Loucy (cell line): ENCODE data around the gene TMEM217.

Source experiments
- H2AFZ ChIP-seq: fragments of 200-600 bp; sonication (generic); 2 replicates; pipeline ENCODE4 v1.6.0; 2016; ENCODE audit warnings: antibody characterized with exemption, mild to moderate bottlenecking, low read length, moderate library complexity
- H3F3A ChIP-seq: fragments of 200-600 bp; 2 replicates; pipeline ENCODE4 v1.6.0; 2016; ENCODE audit warnings: antibody characterized with exemption, low read depth, mild to moderate bottlenecking
- H3K27me3 ChIP-seq: fragments of 200-600 bp; sonication (generic); 2 replicates; pipeline ENCODE4 v1.6.1; 2014; ENCODE audit warnings: low read length, mild to moderate bottlenecking; ENCODE audit not compliant: insufficient read depth, poor library complexity, severe bottlenecking
- H3K36me3 ChIP-seq: fragments of 200-600 bp; sonication (generic); 2 replicates; pipeline ENCODE4 v1.6.1; 2016; ENCODE audit warnings: low read length; ENCODE audit not compliant: insufficient read depth
- H3K4me1 ChIP-seq: fragments of 200-600 bp; sonication (generic); 2 replicates; pipeline ENCODE4 v1.5.1; 2014; ENCODE audit warnings: low read length, mild to moderate bottlenecking; ENCODE audit not compliant: insufficient read depth, poor library complexity, severe bottlenecking
- H3K4me2 ChIP-seq: fragments of 200-600 bp; sonication (generic); 2 replicates; pipeline ENCODE4 v1.6.0; 2014; ENCODE audit warnings: antibody characterized with exemption, low read length, low read depth, mild to moderate bottlenecking; ENCODE audit not compliant: poor library complexity, severe bottlenecking
- H3K4me3 ChIP-seq: fragments of 200-600 bp; sonication (generic); 2 replicates; pipeline ENCODE4 v1.5.1; 2014; ENCODE audit warnings: low read length, mild to moderate bottlenecking, mixed read lengths; ENCODE audit not compliant: poor library complexity, severe bottlenecking
- H3K79me2 ChIP-seq: fragments of 200-600 bp; sonication (generic); 2 replicates; pipeline ENCODE4 v1.6.1; 2014; ENCODE audit warnings: low read length; ENCODE audit not compliant: insufficient read depth
- H3K9ac ChIP-seq: fragments of 200-600 bp; sonication (generic); 2 replicates; pipeline ENCODE4 v1.6.0; 2014; ENCODE audit warnings: mild to moderate bottlenecking, low read depth, low read length, moderate library complexity; ENCODE audit not compliant: poor library complexity, severe bottlenecking
- H3K9me2 ChIP-seq: fragments of 200-600 bp; sonication (generic); replicated peaks from 2 replicates; pipeline ENCODE4 v1.6.1; 2016; ENCODE audit warnings: low read depth, low read length, mixed read lengths
- H3K9me3 ChIP-seq: fragments of 200-600 bp; sonication (generic); 2 replicates; pipeline ENCODE4 v1.6.1; 2014; ENCODE audit warnings: mild to moderate bottlenecking, antibody characterized with exemption, low read length, low read depth; ENCODE audit not compliant: insufficient read depth
- H4K20me1 ChIP-seq: fragments of 200-600 bp; sonication (generic); 2 replicates; pipeline ENCODE4 v1.6.0; 2014; ENCODE audit warnings: antibody characterized with exemption, low read length, mild to moderate bottlenecking; ENCODE audit not compliant: insufficient read depth, poor library complexity, severe bottlenecking
- EZH2phosphoT487 ChIP-seq: fragments of 200-600 bp; IDR thresholded peaks from 2 replicates; pipeline ENCODE4 v1.6.1; 2018; ENCODE audit warnings: antibody characterized with exemption, mild to moderate bottlenecking, moderate library complexity, borderline replicate concordance
- TF ChIP-seq, protein P1 (sequence below): fragments of 200-600 bp; sonication (generic); conservative IDR thresholded peaks from 2 replicates; pipeline ENCODE4 v1.5.1; 2014; ENCODE audit warnings: mild to moderate bottlenecking, antibody characterized with exemption, low read length

TMEM217 gene

GRCh38 chr6:37288247-37288646, 30.3 kb upstream of the TMEM217 start:
- Histone ChIP-seq H3K9ac (no peak overlapping the region), H3K9me3 (no peaks in the 10 kb centered on the region), H3K36me3 (peaks cover 57% of the 10 kb centered on the region; the same call in 1 of the 2 replicates), H3K4me2 (no peak overlapping the region), H3K4me3 (no peak overlapping the region), H3K27me3 (no peaks in the 10 kb centered on the region), H3K4me1 (peaks cover 36% of the 10 kb centered on the region), H2AFZ (no peak overlapping the region), H3F3A (peaks cover 3% of the 10 kb centered on the region; the same call in 1 of the 2 replicates), H4K20me1 (no peaks in the 10 kb centered on the region), H3K79me2 (no peaks in the 10 kb centered on the region), H3K9me2 (no peaks in the 10 kb centered on the region)
- no peak for TF ChIP-seq EZH2phosphoT487
- TF ChIP-seq, protein P1, sequence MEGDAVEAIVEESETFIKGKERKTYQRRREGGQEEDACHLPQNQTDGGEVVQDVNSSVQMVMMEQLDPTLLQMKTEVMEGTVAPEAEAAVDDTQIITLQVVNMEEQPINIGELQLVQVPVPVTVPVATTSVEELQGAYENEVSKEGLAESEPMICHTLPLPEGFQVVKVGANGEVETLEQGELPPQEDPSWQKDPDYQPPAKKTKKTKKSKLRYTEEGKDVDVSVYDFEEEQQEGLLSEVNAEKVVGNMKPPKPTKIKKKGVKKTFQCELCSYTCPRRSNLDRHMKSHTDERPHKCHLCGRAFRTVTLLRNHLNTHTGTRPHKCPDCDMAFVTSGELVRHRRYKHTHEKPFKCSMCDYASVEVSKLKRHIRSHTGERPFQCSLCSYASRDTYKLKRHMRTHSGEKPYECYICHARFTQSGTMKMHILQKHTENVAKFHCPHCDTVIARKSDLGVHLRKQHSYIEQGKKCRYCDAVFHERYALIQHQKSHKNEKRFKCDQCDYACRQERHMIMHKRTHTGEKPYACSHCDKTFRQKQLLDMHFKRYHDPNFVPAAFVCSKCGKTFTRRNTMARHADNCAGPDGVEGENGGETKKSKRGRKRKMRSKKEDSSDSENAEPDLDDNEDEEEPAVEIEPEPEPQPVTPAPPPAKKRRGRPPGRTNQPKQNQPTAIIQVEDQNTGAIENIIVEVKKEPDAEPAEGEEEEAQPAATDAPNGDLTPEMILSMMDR = no peak

DNA sequence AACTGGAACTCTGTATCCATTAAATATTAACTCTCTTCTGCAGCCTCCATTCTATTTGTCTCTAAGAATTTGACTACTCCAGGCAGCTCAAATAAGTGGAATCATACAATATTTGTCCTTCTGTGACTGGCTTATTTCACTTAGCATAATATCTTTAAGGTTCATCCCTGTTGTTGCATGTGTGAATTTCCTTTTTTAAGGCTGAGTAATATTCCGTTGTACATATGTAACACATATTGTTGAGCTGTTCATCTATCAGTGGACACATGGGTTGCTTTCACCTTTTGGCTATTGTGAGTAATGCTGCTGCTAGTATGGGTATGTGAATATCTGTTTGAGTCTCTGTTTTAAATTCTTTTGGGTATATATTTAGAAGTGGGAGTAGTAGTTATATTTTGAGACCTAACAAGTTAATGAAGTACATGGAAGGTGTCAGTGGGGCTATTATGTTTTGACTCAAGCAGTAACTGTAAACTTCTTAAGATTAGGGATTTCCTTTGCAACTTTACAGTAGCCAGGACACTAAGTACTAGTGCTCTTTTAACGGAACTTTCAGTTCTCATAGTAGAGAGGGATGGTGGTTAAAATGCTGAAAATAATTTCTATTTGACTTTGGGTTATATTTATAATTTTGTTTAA, 29.7 kb upstream of the TMEM217 start:
- Histone ChIP-seq H3K9me2 (no peaks in the 10 kb centered on the region), H2AFZ (no peak overlapping the region)
- TF ChIP-seq, protein P1 = no peak
- no peak for TF ChIP-seq EZH2phosphoT487

DNA sequence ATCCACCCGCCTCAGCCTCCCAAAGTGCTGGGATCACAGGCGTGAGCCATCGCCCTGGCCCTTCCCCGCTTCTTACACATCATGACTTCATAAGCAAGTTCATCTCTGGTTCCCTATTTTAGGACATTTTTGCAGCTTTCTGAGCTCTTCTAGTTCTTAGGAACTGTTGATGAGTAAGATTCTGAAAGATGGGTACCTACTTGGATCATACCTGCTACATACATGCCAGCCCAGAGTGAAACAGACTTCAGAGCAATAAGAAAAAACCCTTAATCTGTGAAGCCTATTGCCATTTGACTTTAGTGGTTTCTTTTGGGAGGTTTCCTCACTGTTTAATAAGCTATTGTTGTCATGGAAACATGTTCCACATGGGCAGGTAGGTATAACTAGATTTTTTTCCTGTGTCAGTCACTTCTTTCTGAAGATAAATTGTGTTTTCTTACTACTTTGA, 27.9 kb upstream of the TMEM217 start:
- H3K4me3 ChIP-seq = no peak overlapping the region
- H3K9ac ChIP-seq = no peak overlapping the region
- H3F3A ChIP-seq = no peaks in the 10 kb centered on the region
- TF ChIP-seq EZH2phosphoT487 = no peak
- TF ChIP-seq, protein P1 = no peak
- H3K9me2 ChIP-seq = no peaks in the 10 kb centered on the region
- H3K36me3 ChIP-seq = peaks cover 63% of the 10 kb centered on the region; the same call in 1 of the 2 replicates
- 0 out of 2 replicates have a peak, but pooled peaks cover under 1% of the 10 kb centered on the region for H3K79me2 ChIP-seq
- H3K4me1 ChIP-seq = peaks cover 19% of the 10 kb centered on the region
- H3K9me3 ChIP-seq = no peaks in the 10 kb centered on the region
- no peaks in the 10 kb centered on the region for H4K20me1 ChIP-seq
- no peak overlapping the region for H3K4me2 ChIP-seq
- no peak overlapping the region for H2AFZ ChIP-seq
- H3K27me3 ChIP-seq = no peaks in the 10 kb centered on the region

More for the DNA sequence above, 29.7 kb upstream of the TMEM217 start:
- Histone ChIP-seq H3K4me2 (no peak overlapping the region), H3K27me3 (no peaks in the 10 kb centered on the region), H3K79me2 (no peaks in the 10 kb centered on the region), H3K9me3 (no peaks in the 10 kb centered on the region), H4K20me1 (no peaks in the 10 kb centered on the region), H3F3A (peaks cover 3% of the 10 kb centered on the region; the same call in 1 of the 2 replicates), H3K4me3 (no peak overlapping the region), H3K4me1 (peaks cover 36% of the 10 kb centered on the region), H3K9ac (no peak overlapping the region), H3K36me3 (peaks cover 62% of the 10 kb centered on the region; the same call in 1 of the 2 replicates)
